Measurements from ENCODE around the gene HEG1.
A peak's percentile ranks its signal among the peaks of the same experiment; 100 is the strongest.

The HEG1 gene

DNA sequence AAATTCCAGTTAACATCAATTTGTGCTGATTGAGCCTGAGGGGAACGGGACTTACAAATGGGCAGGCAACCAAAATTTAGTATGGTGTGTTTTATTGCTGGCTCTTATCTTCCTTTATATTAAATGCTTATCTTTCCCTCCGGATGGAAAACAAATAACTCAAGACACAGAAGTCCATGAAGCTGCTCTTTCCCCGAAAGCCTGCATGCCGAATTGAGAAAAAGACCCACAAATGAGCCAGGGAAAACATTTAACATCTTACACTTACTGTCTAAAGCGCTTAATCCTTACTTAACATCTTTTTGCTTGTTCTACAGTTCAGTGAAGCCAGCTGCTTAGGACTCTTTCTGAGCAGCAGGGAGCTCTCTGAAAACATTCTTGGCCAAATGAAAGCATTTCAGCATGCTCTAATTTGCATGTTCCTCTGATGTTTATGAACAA, 49.5 kb downstream of the HEG1 start:
- ATAC-seq: no peak

GRCh38 chr3:125005676-125006075, 50.1 kb downstream of the HEG1 start:
- no peak for ATAC-seq

GRCh38 chr3:125005222-125005621, 50.6 kb downstream of the HEG1 start:
- no peak for ATAC-seq

DNA sequence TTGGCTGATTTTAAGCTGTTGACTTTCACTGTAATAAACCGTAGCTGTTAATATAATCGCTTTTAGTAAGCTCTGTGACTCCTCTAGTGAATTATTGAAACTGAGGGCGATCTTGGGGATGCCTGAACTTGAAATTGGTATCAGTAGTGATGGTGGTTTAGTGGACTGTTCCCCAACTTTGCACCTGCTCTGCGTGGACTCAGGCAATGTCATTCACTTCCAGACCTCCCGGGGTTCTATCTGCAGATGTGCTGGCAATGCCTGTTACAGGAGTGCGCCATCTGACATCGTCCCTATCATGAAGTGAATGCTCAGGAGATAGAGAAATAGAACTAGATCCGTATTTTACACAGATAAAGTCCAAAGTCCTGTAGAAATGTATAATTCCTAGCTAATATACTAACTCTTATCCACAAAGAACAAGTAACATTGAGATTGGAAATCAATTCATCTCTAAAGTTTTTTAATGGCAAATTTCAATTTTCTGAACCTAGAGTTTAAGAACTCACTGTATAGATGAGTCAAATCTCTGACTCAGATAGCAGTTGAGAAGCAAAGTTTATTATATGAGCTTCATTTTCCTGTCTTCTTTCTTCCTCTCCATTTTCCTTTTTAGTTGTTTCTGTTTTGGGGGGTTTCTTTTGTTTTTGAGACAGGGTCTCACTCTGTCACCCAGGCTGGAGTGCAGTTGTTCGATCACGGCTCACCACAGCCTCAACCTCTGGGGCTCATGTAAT, 51.8 kb downstream of the HEG1 start:
- no peak for ATAC-seq

DNA sequence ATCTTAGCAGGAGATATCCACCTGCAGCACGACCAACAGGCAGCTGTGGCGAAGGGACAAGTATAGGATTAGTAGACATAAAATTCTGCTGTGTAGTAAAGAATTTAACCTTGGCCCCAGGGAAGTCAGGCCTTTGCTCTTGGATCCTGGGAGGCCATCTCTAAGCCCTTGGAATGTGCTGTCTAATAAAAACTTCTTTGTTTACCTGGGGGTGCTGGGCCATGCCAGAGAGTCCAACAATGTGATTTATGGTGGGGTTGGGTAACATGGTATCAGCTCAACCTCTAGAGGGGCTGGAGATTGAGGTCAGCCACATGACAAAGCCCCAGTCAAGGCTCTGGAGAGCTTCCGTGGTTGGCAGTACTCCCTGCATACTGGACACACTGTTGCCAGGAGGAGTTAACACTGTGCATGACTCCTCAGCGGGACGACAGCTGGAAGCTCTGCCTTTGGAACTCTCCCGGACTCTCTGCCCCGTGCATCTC, 52.4 kb downstream of the HEG1 start:
- ATAC-seq: no peak

GRCh38 chr3:125002414-125003368, 53.1 kb downstream of the HEG1 start:
- ATAC-seq: no peak

GRCh38 chr3:125001557-125002413, 54.0 kb downstream of the HEG1 start:
- no peak for ATAC-seq

DNA sequence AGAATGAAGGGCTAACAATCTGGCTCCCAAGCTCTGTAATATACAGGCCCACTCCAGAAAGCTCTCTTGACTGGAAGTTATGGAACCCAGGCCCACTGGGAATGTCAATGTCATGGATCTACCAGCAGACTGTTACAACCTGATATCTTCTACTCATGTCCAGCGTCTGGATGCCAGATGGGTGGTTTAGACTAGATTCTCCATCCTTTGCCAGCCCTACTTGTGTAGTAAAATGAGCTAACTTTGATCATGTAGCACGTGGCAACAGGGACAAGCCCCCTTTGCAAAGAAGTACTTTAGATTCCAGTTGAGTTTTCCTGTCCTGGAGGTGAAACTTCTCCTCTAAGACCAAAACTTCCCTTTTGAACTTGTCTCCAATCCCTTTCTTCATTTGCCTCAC, 55.1 kb downstream of the HEG1 start:
- no peak for ATAC-seq

GRCh38 chr3:124999897-125000435, 55.8 kb downstream of the HEG1 start:
- no peak for ATAC-seq

GRCh38 chr3:124999317-124999716, 56.5 kb downstream of the HEG1 start:
- no peak for ATAC-seq

DNA sequence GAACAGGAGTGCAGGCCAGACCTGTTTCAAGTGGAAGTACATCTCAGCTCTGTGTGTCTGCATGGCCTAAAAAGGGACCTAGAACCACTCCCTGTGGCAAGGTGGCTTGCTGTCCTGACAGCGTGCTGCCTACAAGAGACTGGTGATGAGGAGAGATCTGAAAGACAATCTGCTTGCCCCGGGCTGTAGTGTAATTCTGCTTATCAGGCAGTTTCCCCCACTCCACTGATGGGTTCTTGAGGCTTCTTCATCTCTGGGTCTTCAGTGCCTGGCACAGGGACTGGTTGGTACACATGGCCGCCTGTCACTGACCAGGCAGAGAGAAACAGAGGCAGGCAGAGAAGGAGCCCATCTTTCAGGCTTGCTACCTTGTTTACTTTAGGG, 57.6 kb downstream of the HEG1 start:
- ATAC-seq: no peak

- no peak for ATAC-seq
These were observed 58.2 kb downstream of the HEG1 start for GRCh38 chr3:124997303-124998246.

DNA sequence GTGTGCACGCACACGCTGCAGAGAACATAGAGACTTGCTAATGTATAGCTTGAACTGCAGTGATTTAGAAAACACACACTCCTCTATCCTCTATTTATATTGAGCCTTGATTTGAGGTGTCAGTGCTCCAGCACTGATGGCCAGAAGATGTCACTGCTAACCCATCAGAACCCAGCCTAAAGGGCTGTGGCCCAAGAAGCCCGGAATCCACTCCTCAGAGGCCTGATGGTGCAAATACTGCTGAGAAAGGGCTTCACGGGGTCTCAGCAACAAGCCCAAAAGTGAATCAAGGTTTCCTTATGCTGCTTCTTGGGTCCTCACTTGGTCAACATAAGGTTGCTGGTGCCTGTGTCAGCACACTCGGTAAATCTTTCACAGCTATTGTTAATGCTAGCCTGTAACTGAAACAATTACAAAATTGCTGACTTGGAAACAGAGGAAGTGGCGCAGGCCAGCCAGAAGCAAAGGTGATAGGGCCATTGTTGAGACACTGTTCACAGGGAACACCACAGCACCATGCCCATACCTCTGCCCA, 60.3 kb downstream of the HEG1 start:
- ATAC-seq: peak; percentile 70 to 75

DNA sequence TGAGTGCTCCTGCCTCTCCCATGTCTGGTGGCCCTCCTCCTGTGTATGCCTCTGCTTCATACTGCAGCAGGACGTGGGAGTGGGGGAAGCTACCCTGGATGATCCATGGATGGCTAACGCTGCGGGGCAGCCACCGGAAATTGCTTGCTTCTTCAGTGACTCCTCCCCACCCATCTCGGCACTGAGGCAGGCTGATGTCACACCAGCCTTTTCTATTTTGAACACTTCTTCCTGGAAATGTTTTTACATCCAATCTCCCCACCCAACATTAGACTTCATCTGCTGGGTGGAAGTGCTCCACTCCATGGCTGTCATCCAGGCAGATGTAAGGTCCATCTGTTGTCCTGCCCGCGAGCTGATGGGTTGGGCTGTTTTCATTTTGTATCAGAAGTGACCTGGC, 62.3 kb downstream of the HEG1 start:
- ATAC-seq: no peak

DNA sequence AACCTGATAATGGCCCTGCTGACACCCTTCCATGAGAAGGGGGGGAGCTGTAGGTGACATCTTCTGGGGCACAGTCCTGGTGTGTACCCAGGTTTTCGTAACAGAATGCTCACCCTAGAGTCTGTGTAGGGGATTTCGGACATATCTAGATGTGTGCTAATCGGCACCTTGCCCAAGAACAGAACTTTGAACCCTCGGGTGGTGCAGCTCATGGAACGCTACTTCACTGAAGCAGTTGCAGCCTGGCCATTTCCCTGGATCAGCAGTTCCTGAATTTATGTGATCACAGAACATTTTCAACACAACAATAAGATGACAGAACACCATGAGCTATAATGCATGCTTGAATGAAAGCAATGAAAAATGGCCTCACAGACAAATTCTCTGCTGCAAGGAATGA, 63.8 kb downstream of the HEG1 start:
- ATAC-seq: no peak

DNA sequence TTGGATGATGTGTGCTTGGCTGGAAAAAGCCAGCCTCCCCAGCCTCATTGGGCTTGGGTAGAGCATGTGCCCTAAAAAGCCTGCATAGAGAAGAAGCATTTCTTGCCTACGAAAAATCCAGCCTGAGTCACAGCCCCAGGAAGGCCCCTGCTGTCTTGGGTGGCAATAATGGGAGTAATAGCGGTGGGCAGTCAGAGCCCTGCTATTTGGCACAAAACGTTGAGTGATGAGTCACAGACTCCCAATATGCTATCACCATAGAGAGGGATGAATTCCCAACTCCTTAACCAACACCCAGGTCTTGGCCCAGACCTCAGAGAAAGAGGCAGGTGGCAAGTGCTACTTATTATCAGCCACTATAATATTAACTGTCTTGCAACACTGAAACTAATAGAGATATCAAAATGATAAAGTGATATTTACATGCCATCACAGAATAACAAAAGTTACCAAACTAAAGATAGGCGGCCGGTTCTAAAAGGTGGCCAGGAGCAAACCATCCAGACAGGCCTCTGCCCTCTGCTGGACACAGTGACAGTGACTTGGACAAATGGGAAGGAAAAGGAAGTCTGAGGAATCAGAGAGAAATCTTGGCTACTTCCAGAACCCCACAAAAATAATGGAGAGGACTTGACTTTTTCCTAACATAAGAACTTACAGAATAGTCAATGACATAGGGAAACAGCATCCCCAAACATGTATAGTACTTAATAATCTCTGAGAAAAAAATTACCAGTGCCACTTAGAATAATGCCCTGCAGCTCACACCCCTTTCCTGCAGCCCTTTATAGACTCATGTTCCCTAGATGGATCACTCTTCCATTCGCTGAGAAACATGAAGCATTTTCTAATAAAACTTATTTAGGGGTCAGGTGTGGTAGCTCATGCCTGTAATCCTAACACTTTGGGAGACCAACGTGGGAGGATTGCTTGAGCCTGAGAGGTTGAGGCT, 69.3 kb downstream of the HEG1 start:
- no peak for ATAC-seq

DNA sequence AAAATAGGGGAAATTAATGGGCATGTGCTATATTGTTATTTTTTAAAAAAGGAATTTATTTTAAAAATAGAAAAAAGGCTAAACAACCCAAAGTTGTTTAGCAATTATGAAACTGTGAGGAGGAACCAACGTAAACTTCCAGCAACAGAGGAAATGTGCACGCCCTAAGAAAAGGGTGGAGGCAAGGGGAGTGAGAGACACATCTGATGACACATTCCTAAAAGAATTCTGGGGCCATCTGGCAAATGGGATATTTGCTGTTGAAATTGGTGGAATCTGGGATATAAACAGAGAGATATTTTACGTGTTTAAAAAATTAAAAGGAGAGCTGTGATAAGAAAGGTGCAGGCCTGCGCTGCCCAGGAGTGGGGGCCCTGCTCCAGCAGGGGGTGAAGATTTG, 70.4 kb downstream of the HEG1 start:
- no peak for ATAC-seq

GRCh38 chr3:124984754-124985153, 71.0 kb downstream of the HEG1 start:
- no peak for ATAC-seq

DNA sequence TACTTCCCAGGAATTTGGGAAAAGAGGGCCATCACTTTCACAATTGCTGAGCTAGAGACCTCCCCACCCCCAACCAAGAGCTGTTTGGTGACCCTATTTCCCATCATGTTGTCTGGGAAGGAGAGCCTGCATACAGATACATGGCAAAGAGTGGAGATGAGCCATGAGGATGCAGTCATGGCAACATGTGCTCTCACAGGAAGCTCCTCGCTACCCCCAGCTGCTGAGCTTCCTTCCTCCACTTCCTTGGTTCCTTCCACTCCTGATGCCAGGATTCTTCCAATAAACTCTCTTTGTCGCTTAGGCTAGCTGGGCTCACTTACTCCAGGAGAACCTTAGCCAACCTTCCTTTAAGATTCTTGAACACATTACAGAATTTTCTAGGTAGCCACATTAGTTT, 72.9 kb downstream of the HEG1 start:
- ATAC-seq: no peak

DNA sequence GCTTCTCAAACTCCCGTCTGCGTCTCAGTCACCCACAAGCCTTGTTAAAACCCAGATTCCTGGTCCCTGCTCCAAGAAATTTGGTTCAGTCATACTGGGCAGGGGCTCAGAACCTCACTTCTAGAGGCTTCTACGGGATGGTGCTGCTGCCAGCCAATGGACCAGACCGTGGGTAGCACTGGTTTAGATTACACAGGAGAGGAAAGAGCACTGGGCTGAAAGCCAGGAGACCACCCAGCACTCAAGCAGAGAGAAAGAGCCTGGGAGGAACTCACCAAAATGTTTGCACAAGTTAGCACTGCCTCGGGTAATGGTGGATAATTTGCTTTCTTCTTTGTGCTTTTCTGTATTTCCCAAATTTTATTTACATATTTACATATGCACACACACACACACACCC, 74.3 kb downstream of the HEG1 start:
- ATAC-seq: no peak

All from activated CD4-positive, CD25-positive, alpha-beta regulatory T cell treated with anti-CD3 and anti-CD28 coated beads, Interleukin-2, amount 50 U/mL, for 24 hours (primary cell).